ENCODE results near the gene GLB1L3.

GRCh38 chr11:134363592-134363991, 87.4 kb downstream of the GLB1L3 start:
- TF ChIP-seq EZH2 (IDR thresholded peaks at IDR 0.05; ENCODE audit: borderline replicate concordance) (no peak), CTCF (IDR thresholded peaks at IDR 0.05; ENCODE audit: poor library complexity) (no peak)

Data from hepatocyte (in vitro differentiated cells).